Hepatocyte (in vitro differentiated cells): Measurements from ENCODE around the gene AREL1. TPM values are rescaled to one million over a fixed set of nuclear protein-coding genes. Genes with fewer than 3 reads are reported as not detected.

Experiments
- DNase-seq: peaks from one replicate; pipeline ENCODE4 v3.0.0-alpha.2; 2016; ENCODE audit warnings: low spot score
- H2AFZ ChIP-seq: fragments of 200-600 bp; sonication (generic); 2 replicates; pipeline ENCODE4 v1.6.0; 2016; ENCODE audit warnings: antibody characterized with exemption, mild to moderate bottlenecking
- H3K27ac ChIP-seq: fragments of 200-600 bp; sonication (generic); 2 replicates; pipeline ENCODE4 v1.5.1; 2016; ENCODE audit warnings: mild to moderate bottlenecking
- H3K27me3 ChIP-seq: fragments of 200-600 bp; sonication (generic); 2 replicates; pipeline ENCODE4 v1.6.1; 2016
- H3K36me3 ChIP-seq: fragments of 200-600 bp; sonication (generic); replicated peaks from 2 replicates; pipeline ENCODE4 v1.5.1; 2016; ENCODE audit warnings: low read depth; ENCODE audit not compliant: insufficient read depth
- H3K4me1 ChIP-seq: fragments of 200-600 bp; sonication (generic); 2 replicates; pipeline ENCODE4 v1.5.1; 2016; ENCODE audit warnings: mild to moderate bottlenecking, moderate library complexity; ENCODE audit not compliant: insufficient read depth
- H3K4me2 ChIP-seq: fragments of 200-600 bp; sonication (generic); 2 replicates; pipeline ENCODE4 v1.6.0; 2016
- H3K4me3 ChIP-seq: fragments of 200-600 bp; sonication (generic); 2 replicates; pipeline ENCODE4 v1.5.1; 2016; ENCODE audit warnings: mild to moderate bottlenecking
- H3K79me2 ChIP-seq: fragments of 200-600 bp; sonication (generic); 2 replicates; pipeline ENCODE4 v1.6.0; 2017; ENCODE audit warnings: mild to moderate bottlenecking
- H3K9me2 ChIP-seq: fragments of 200-600 bp; sonication (generic); replicated peaks from 2 replicates; pipeline ENCODE4 v1.6.0; 2017; ENCODE audit warnings: mild to moderate bottlenecking; ENCODE audit not compliant: insufficient read depth
- H3K9me3 ChIP-seq: fragments of 200-600 bp; sonication (generic); 2 replicates; pipeline ENCODE4 v1.5.1; 2016; ENCODE audit warnings: low read depth, mild to moderate bottlenecking
- H4K20me1 ChIP-seq: fragments of 200-600 bp; sonication (generic); 2 replicates; pipeline ENCODE4 v1.6.0; 2016; ENCODE audit warnings: mild to moderate bottlenecking; ENCODE audit not compliant: insufficient read depth, poor library complexity, severe bottlenecking
- EZH2 ChIP-seq: fragments of 200-600 bp; sonication (generic); IDR thresholded peaks from 2 replicates; pipeline ENCODE4 v1.6.1; 2016; ENCODE audit warnings: antibody characterized with exemption, mild to moderate bottlenecking, borderline replicate concordance
- EZH2phosphoT487 ChIP-seq: fragments of 200-600 bp; sonication (generic); IDR thresholded peaks from one replicate; pipeline ENCODE4 v1.6.1; 2018; ENCODE audit warnings: antibody characterized with exemption, mild to moderate bottlenecking, low read depth, moderate library complexity; ENCODE audit not compliant: unreplicated experiment, severe bottlenecking
- WGBS: methylation state at CpG from one replicate; pipeline ENCODE4 v1.1.6; 2016; ENCODE audit warnings: low lambda C conversion rate; ENCODE audit errors: missing lambda C conversion rate; 5-methylcytosine and 5-hydroxymethylcytosine counted together
- polyA plus RNA-seq: library from polyadenylated mRNA; unstranded; fragments of >200 nt; fragmentation: Nextera tagmentation; extraction: Ambion mirVana; gene quantifications from 2 replicates; pipeline ENCODE4 v1.2.1, GENCODE V29; 2016
- total RNA-seq: library from RNA; depleted of rRNA; stranded (reverse); fragments of >200 nt; gene quantifications from 2 replicates; pipeline ENCODE4 v1.2.3, GENCODE V29; 2014
- TF ChIP-seq, protein P1 (sequence below): fragments of 200-600 bp; sonication (generic); IDR thresholded peaks from 2 replicates; pipeline ENCODE4 v1.5.1; 2016; ENCODE audit warnings: antibody characterized with exemption, mild to moderate bottlenecking; ENCODE audit not compliant: poor library complexity

AREL1 gene
- total and polyA plus RNA-seq, 2 experiments from 2014 or later = 11.4 to 31.7 TPM

DNA sequence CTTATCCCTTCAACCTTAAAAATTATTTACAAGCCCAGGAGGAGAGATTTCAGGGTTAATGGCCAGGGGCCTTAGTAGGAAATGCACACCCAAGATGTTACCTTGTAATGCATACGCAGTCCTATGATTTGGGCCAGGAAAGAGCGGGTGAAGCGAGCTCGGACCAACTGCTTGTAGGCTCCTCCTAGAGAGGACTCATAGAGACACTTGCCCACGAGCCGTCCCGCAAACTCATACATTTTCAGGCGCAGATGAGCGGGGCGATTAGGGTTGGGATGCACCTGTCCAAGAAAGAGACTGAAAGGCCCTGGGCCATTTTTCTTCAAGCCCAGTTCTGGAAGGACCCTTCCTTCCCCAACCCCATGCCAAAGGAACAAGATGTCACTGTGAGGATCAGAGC, 43.0 kb downstream of the AREL1 start:
- WGBS = over 99% methylated on average over 10 of the region's 10 CpGs
- Histone ChIP-seq H3K4me3 (no peak overlapping the region), H3K4me2 (no peak overlapping the region), H4K20me1 (no peaks in the 10 kb centered on the region), H3K9me2 (no peaks in the 10 kb centered on the region), H3K4me1 (no peaks in the 10 kb centered on the region), H2AFZ (no peak overlapping the region), H3K27ac (no peak overlapping the region), H3K9me3 (no peaks in the 10 kb centered on the region), H3K27me3 (no peaks in the 10 kb centered on the region), H3K36me3 (peaks cover 3% of the 10 kb centered on the region), H3K79me2 (no peaks in the 10 kb centered on the region)
- TF ChIP-seq, protein P1, sequence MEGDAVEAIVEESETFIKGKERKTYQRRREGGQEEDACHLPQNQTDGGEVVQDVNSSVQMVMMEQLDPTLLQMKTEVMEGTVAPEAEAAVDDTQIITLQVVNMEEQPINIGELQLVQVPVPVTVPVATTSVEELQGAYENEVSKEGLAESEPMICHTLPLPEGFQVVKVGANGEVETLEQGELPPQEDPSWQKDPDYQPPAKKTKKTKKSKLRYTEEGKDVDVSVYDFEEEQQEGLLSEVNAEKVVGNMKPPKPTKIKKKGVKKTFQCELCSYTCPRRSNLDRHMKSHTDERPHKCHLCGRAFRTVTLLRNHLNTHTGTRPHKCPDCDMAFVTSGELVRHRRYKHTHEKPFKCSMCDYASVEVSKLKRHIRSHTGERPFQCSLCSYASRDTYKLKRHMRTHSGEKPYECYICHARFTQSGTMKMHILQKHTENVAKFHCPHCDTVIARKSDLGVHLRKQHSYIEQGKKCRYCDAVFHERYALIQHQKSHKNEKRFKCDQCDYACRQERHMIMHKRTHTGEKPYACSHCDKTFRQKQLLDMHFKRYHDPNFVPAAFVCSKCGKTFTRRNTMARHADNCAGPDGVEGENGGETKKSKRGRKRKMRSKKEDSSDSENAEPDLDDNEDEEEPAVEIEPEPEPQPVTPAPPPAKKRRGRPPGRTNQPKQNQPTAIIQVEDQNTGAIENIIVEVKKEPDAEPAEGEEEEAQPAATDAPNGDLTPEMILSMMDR = no peak
- TF ChIP-seq EZH2 (no peak), EZH2phosphoT487 (no peak)
- DNase-seq = no peak

DNA sequence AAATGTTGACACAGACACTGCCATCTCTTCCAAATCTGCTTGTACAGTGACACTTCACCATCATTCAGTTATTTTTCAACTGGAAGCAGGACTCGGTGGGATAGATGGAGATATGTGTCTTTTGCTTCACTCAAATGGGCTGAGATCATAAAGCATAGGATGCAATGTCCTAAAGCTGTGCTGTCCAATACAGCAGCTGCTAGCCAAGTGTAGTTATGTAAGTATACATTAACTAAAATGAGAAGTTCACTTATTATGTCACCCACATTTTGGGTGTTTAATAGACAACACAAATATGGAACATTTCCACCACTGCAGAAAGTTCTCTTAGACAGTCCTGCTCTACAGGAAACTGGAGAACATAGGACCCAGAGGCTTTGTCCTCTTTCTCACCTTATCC, 43.6 kb downstream of the AREL1 start:
- Histone ChIP-seq H2AFZ (no peak overlapping the region), H4K20me1 (no peaks in the 10 kb centered on the region), H3K36me3 (peaks cover 3% of the 10 kb centered on the region), H3K4me2 (no peak overlapping the region), H3K4me3 (no peak overlapping the region), H3K27ac (no peak overlapping the region), H3K27me3 (no peaks in the 10 kb centered on the region), H3K79me2 (no peaks in the 10 kb centered on the region), H3K9me2 (no peaks in the 10 kb centered on the region), H3K9me3 (no peaks in the 10 kb centered on the region), H3K4me1 (no peaks in the 10 kb centered on the region)
- DNase-seq = no peak
- WGBS = 87% methylated on average over 1 of the region's 1 CpG
- TF ChIP-seq, protein P1 = no peak
- no peak for TF ChIP-seq EZH2phosphoT487

DNA sequence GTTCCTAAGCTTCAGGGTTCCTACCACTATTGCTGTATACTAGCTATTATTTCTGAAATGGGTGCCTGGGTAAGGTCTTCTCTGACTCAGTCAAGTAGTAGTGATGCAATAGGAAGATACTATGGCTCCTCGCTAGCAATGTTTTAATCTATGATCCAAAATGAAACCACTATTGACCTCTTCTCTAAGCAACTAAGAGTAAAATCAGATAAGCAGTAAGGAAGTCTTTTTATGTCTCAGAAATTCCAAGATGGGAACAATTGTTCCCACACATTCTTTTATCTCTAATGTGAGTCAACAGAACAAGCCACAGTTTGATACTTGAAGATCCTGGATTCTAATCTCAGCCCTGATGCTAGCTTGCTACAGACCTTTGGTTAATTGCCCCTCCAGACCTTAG, 45.1 kb downstream of the AREL1 start:
- 86% methylated on average over 1 of the region's 1 CpG for WGBS
- H3K4me2 ChIP-seq = no peak overlapping the region
- no peaks in the 10 kb centered on the region for H3K27me3 ChIP-seq
- no peak overlapping the region for H3K27ac ChIP-seq
- H3K9me2 ChIP-seq = no peaks in the 10 kb centered on the region
- H3K79me2 ChIP-seq = no peaks in the 10 kb centered on the region
- H3K9me3 ChIP-seq = no peaks in the 10 kb centered on the region
- no peak overlapping the region for H2AFZ ChIP-seq
- no peak overlapping the region for H3K4me3 ChIP-seq
- H4K20me1 ChIP-seq = no peaks in the 10 kb centered on the region
- TF ChIP-seq, protein P1 = no peak
- TF ChIP-seq EZH2 (no peak), EZH2phosphoT487 (no peak)
- H3K36me3 ChIP-seq = peaks cover 3% of the 10 kb centered on the region
- no peaks in the 10 kb centered on the region for H3K4me1 ChIP-seq
- DNase-seq = no peak

DNA sequence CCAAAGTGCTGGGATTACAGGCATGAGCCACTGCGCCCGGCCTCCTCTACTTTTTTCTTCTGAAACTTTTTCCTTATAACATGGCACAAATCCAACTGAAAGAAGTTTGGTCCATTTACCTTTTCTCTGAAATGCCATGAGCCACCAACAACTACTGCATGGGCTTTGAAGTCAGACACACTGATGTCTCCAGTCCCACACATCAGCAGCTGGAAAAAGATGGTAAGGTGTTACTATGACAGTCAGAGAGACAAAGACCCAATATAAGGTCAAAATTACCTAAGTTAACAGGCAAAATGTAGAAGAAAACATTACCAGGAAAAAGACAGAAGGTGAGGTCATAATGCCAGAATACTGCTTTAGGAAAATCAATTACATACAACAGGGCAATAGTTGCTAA, 48.2 kb downstream of the AREL1 start:
- no peaks in the 10 kb centered on the region for H3K79me2 ChIP-seq
- H3K9me3 ChIP-seq = no peaks in the 10 kb centered on the region
- H2AFZ ChIP-seq = no peak overlapping the region
- no peaks in the 10 kb centered on the region for H3K36me3 ChIP-seq
- H3K9me2 ChIP-seq = no peaks in the 10 kb centered on the region
- no peak overlapping the region for H3K4me2 ChIP-seq
- no peaks in the 10 kb centered on the region for H4K20me1 ChIP-seq
- H3K4me3 ChIP-seq = no peak overlapping the region
- 86% methylated on average over 2 of the region's 2 CpGs for WGBS
- no peaks in the 10 kb centered on the region for H3K27me3 ChIP-seq
- H3K27ac ChIP-seq = no peak overlapping the region
- TF ChIP-seq EZH2phosphoT487 (no peak), EZH2 (no peak)
- TF ChIP-seq, protein P1 = no peak
- H3K4me1 ChIP-seq = no peaks in the 10 kb centered on the region
- no peak for DNase-seq
